Stimulated activated CD8-positive, alpha-beta memory T cell treated with anti-CD3 and anti-CD28 coated beads, Interleukin-4, amount 100 ng/mL, for 24 hours (primary cell): ENCODE measurements around the gene CSAG1.
"Not testable (repeated sequence)": the region's sequence is repeated elsewhere in the genome, so short reads cannot be mapped to it uniquely, and the experiment has no call there.

Source experiments
- DNase-seq: peaks from one replicate; pipeline ENCODE4 v3.0.0-alpha.2; 2020; ENCODE audit warnings: low read depth

The CSAG1 gene

GRCh38 chrX:152697952-152698931, 35.3 kb downstream of the CSAG1 start, which contains the start of gene MAGEA3:
TSS of gene MAGEA3 (plus strand) at chrX:152698794. CDS start at chrX:152700833, 2,039 bp downstream.
- not testable (repeated sequence) for DNase-seq

- DNase-seq, result not testable (repeated sequence)
Measured at GRCh38 chrX:152681012-152681411, 52.5 kb downstream of the CSAG1 start.
